Activated naive CD4-positive, alpha-beta T cell treated with anti-CD3 and anti-CD28 coated beads, Interleukin-2, amount 50 U/mL, for 72 hours (primary cell): ENCODE results near the gene SH3BP2. TPM values are rescaled to one million over a fixed set of nuclear protein-coding genes. Genes with fewer than 3 reads are reported as not detected.

Experiments
- ATAC-seq, 2 donors: fragments of 150-1000 bp; cut with Tn5 transposase; 2 replicates each; pipeline ENCODE4 v1.10.0; 2021; ENCODE audit warnings: mild to moderate bottlenecking in 2 of 2, moderate library complexity in 2 of 2
- DNase-seq, 2 donors: peaks; one replicate each; pipeline ENCODE4 v3.0.0; 2021 to 2022; ENCODE audit warnings: low spot score in 2 of 2
- H3K27ac Mint-ChIP-seq, 2 donors: one replicate each; pipeline ENCODE4 v1.8.0; 2022; ENCODE audit warnings: mild to moderate bottlenecking in 2 of 2, mixed read lengths in 2 of 2
- H3K36me3 Mint-ChIP-seq, 2 donors: one replicate each; pipeline ENCODE4 v1.8.0; 2022; ENCODE audit warnings: mixed read lengths in 2 of 2
- H3K9me3 Mint-ChIP-seq, 2 donors: one replicate each; pipeline ENCODE4 v1.8.0; 2022; ENCODE audit warnings: mixed read lengths in 2 of 2
- total RNA-seq, 2 donors: library from RNA; stranded (reverse); gene quantifications; one replicate each; pipeline ENCODE4 v1.2.3, GENCODE V29; 2022

Gene SH3BP2
- total RNA-seq, 2 donors from 2014 or later: 56.6 to 77.6 TPM

- DNase-seq (peak in 1 of 2 donors; percentile 52), ATAC-seq (no peak)
- Mint-ChIP-seq H3K27ac (peak overlapping the region in 1 of 2 donors; percentile 27), H3K9me3 (peaks cover 0 to under 1% of the 10 kb centered on the region in 2 donors), H3K36me3 (peaks cover under 1 to 3% of the 10 kb centered on the region in 2 donors)
Measured at GRCh38 chr4:2831611-2832308, 38.9 kb downstream of the SH3BP2 start.

- DNase-seq (peak in 1 of 2 donors; percentile 43), ATAC-seq (no peak)
- Mint-ChIP-seq H3K36me3 (no peaks in the 10 kb centered on the region), H3K9me3 (no peaks in the 10 kb centered on the region), H3K27ac (peak overlapping the region; percentile 27 to 41)
Measured at GRCh38 chr4:2832309-2832980, 39.6 kb downstream of the SH3BP2 start.

- H3K9me3 Mint-ChIP-seq: no peaks in the 10 kb centered on the region
- H3K27ac Mint-ChIP-seq: peak overlapping the region; percentile 25 to 41
- DNase-seq: peak in 1 of 2 donors; percentile 34
- no peak for ATAC-seq
- H3K36me3 Mint-ChIP-seq: no peaks in the 10 kb centered on the region
Measured at GRCh38 chr4:2832981-2833670, 40.2 kb downstream of the SH3BP2 start.

GRCh38 chr4:2833671-2834000 is 40.8 kb downstream of the SH3BP2 start:
- H3K9me3 Mint-ChIP-seq: no peaks in the 10 kb centered on the region
- ATAC-seq: no peak
- peak overlapping the region in 1 of 2 donors; percentile 25 for H3K27ac Mint-ChIP-seq
- H3K36me3 Mint-ChIP-seq: peaks cover 0 to 1% of the 10 kb centered on the region in 2 donors
- peak in 1 of 2 donors; percentile 51 for DNase-seq

DNA sequence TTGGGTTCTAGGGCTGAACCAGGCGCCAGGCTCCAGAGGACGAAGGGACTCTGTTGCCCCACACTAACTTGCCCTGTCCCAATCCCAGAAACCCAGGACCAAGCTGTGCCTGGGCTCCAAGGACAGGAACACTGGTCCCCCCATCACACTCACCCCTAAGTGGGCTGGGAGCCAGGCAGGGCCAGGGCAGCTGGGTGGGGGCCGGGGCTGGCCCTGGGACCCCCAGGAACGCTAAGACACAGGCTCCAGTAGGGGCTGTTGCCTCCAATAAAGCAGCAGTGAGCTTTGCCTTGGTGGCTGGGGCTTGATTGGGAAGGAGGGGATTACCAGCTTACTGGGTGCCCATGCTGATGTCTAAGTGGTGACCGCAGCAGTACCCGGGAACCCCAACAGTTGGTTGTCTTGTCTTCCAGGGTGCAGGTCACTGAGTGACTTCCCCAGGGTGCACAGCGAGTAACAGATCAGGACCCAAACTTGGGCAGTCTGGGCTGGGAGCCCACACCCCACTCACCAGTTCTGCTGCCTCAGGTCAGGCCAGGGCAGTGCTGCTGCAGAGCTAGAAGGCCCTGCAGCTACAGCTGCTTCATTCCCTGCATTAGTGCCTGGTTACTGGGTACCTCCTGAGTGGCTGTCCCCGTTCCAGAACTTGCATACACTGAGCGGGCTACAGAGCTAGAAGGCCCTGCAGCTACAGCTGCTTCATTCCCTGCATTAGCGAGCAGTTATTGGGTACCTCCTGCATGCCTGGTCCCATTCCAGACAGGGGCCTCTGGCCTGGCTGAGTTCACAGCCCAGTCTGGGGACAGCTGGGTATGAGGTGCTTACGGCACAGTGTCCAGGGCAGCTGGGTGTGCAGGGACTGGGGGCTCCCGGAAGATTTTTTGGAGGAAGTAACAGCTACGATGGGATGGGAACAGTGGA is 41.4 kb downstream of the SH3BP2 start:
- no peak for ATAC-seq
- peak in 1 of 2 donors; percentile 40 for DNase-seq
- no peaks in the 10 kb centered on the region for H3K9me3 Mint-ChIP-seq
- peaks cover 0 to 8% of the 10 kb centered on the region in 2 donors for H3K36me3 Mint-ChIP-seq
- H3K27ac Mint-ChIP-seq: peak overlapping the region in 1 of 2 donors; percentile 14

DNA sequence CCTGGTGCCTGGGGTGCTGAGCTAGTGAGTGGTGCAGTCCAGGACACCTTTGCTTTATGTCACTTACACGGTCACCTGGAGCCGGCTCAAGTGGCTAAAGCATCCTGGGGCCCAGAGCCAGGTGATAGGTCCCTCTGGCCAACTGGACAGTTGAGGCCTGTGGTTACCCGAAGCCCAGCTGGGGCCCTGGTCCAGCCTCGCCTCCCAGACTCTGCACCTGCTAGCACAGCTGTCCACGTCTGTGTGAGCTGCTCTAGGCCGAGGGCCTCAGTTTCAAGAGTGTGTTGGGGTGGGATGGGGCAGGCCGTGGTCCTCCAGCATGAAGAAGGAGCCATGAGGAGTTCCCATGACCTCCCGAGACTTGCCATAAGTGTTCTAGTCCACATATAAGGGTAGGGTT is 43.1 kb downstream of the SH3BP2 start:
- Mint-ChIP-seq H3K36me3 (peaks cover 0 to 17% of the 10 kb centered on the region in 2 donors), H3K9me3 (peaks cover 3 to 7% of the 10 kb centered on the region in 2 donors), H3K27ac (peak overlapping the region in 1 of 2 donors; percentile 94)
- DNase-seq (no peak), ATAC-seq (no peak)

GRCh38 chr4:2836391-2836859 is 43.5 kb downstream of the SH3BP2 start:
- peaks cover 0 to 20% of the 10 kb centered on the region in 2 donors for H3K36me3 Mint-ChIP-seq
- ATAC-seq: no peak
- H3K9me3 Mint-ChIP-seq: peaks cover 3 to 9% of the 10 kb centered on the region in 2 donors
- DNase-seq: no peak
- peak overlapping the region in 1 of 2 donors; percentile 94 for H3K27ac Mint-ChIP-seq

DNA sequence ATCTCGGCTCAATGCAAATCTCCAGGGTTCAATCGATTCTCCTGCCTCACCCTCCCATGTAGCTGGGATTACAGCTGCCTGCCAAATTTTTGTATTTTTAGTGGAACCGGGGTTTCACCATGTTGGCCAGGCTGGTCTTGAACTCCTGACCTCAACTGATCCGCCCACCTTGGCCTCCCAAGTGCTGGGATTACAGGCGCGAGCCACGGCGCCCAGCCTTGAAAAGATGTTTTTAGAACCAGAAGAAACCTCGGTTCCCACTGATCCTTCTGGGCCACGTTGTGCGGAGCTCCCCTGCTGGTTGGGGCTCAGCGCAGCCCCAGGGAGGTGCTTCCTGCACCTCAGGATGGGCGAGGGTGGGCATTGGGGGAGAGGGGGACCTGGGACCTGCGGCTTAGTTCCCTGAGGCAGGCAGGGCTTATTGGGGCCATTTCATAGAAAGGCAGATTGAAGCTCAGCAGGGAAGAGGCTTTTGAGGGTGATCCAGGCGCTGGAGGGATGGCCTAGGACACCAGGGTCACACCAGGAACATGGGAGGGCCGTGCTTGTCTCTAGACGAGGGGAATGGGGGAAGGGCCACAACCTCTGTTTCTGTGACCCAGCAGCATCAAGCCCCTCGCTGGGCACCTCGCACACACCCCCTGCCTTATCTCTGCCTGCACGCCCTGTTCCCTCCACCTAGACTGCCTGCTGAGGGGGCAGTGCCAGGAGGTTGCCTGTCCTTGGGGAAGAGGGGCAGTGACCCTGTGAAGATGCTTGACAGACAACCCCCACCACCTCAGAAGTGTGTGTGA is 44.4 kb downstream of the SH3BP2 start:
- Mint-ChIP-seq H3K36me3 (peaks cover 0 to 20% of the 10 kb centered on the region in 2 donors), H3K27ac (peak overlapping the region; percentile 87 to 94), H3K9me3 (peaks cover 7 to 9% of the 10 kb centered on the region in 2 donors)
- DNase-seq (no peak), ATAC-seq (no peak)

- peaks cover 0 to 24% of the 10 kb centered on the region in 2 donors for H3K36me3 Mint-ChIP-seq
- ATAC-seq: peak; percentile 79 to 87
- H3K27ac Mint-ChIP-seq: peak overlapping the region; percentile 87 to 94
- peaks cover 7 to 9% of the 10 kb centered on the region in 2 donors for H3K9me3 Mint-ChIP-seq
- DNase-seq: peak in 1 of 2 donors; percentile 42
Measured at GRCh38 chr4:2837904-2838496, 45.1 kb downstream of the SH3BP2 start.

DNA sequence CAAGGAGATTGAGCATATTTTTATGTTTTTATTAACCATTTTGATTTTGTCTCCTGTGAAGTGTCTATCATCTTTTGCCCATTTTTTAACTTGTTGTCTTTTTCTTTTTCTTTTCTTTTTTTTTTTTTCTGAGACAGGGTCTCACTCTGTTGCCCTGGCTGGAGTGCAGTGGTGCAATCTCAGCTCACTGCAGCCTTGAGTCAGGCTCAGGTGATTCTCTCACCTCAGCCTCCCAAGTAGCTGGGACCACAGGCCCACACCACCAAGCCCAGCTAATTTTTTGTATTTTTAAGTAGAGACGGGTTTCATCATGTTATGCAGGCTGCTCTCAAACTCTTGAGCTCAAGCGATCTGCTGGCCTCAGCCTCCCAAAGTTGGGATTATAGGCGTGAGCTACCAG is 46.2 kb downstream of the SH3BP2 start:
- Mint-ChIP-seq H3K27ac (peak overlapping the region; percentile 88 to 94), H3K9me3 (peaks cover 7 to 9% of the 10 kb centered on the region in 2 donors), H3K36me3 (peaks cover under 1 to 24% of the 10 kb centered on the region in 2 donors)
- no peak for DNase-seq
- ATAC-seq: no peak

GRCh38 chr4:2842687-2843262 is 49.9 kb downstream of the SH3BP2 start:
- Mint-ChIP-seq H3K36me3 (peaks cover 8 to 38% of the 10 kb centered on the region in 2 donors), H3K9me3 (peaks cover 7 to 9% of the 10 kb centered on the region in 2 donors), H3K27ac (peak overlapping the region; percentile 84 to 91)
- DNase-seq: no peak
- ATAC-seq: no peak

- ATAC-seq (peak; percentile 94 to 95), DNase-seq (peak; percentile 99 to 100)
- H3K9me3 Mint-ChIP-seq: peaks cover 7 to 9% of the 10 kb centered on the region in 2 donors
- peaks cover 8 to 38% of the 10 kb centered on the region in 2 donors for H3K36me3 Mint-ChIP-seq
- H3K27ac Mint-ChIP-seq: peak within 1 kb of the TSS; percentile 91 to 95
Measured at GRCh38 chr4:2843263-2843940, 50.5 kb downstream of the SH3BP2 start, which contains the start of gene ADD1. TSS of gene ADD1 (plus strand) at chr4:2843844. CDS start at chr4:2875916, 32,072 bp downstream.

- peaks cover 7 to 9% of the 10 kb centered on the region in 2 donors for H3K9me3 Mint-ChIP-seq
- ATAC-seq: peak in 1 of 2 donors; percentile 25
- H3K36me3 Mint-ChIP-seq: peaks cover 8 to 33% of the 10 kb centered on the region in 2 donors
- DNase-seq: no peak
- H3K27ac Mint-ChIP-seq: peak overlapping the region; percentile 91 to 95
Measured at GRCh38 chr4:2843941-2844584, 51.2 kb downstream of the SH3BP2 start.
